ENCODE data around the gene CISTR.

DNA sequence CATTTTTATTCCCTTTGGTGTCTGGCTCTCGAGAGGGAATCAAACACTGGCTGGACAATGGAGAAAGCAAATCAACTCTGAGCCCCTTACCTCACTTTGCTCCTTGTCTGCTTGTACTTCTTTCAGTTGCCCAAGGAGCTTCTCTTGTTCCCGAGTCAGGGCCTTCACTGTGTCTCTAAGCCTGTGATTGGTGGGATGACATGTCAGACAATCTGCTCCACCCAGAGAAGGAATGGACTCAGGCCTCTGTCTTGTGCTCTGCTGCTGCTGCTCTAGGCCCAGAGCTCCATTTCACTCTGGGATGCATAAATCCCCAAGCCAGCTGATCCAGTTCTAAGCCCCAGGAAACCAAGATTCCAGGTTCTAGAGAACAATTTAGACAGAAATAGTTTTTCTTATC, 32.1 kb downstream of the CISTR start:
- TF ChIP-seq, protein P1, sequence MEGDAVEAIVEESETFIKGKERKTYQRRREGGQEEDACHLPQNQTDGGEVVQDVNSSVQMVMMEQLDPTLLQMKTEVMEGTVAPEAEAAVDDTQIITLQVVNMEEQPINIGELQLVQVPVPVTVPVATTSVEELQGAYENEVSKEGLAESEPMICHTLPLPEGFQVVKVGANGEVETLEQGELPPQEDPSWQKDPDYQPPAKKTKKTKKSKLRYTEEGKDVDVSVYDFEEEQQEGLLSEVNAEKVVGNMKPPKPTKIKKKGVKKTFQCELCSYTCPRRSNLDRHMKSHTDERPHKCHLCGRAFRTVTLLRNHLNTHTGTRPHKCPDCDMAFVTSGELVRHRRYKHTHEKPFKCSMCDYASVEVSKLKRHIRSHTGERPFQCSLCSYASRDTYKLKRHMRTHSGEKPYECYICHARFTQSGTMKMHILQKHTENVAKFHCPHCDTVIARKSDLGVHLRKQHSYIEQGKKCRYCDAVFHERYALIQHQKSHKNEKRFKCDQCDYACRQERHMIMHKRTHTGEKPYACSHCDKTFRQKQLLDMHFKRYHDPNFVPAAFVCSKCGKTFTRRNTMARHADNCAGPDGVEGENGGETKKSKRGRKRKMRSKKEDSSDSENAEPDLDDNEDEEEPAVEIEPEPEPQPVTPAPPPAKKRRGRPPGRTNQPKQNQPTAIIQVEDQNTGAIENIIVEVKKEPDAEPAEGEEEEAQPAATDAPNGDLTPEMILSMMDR (IDR thresholded peaks at IDR 0.05), result no peak
- no peak for TF ChIP-seq EZH2 (IDR thresholded peaks at IDR 0.05; ENCODE audit: borderline replicate concordance, insufficient read depth, low read depth, low read length, poor library complexity, severe bottlenecking)

Data from B cell (primary cell).